Endothelial cell of umbilical vein (primary cell): ENCODE data around the gene CDC25C. TPM values are rescaled to one million over a fixed set of nuclear protein-coding genes. Genes with fewer than 3 reads are reported as not detected.

Source experiments
- BruUV-seq: library from RNA; stranded (reverse); fragments of 400-500 nt; replicated peaks from 2 replicates; lab custom pipeline; 2021; lab: Mats Ljungman, UMichigan
- CTCF ChIA-PET: fragments of 300-600, 350-600 bp; sonication (Branson Sonifier 250); formaldehyde crosslinking; loops from one replicate; lab custom pipeline; 2021; ENCODE audit warnings: antibody characterized with exemption, inconsistent platforms; lab: Charles Lee
- POLR2A ChIA-PET: fragments of 300-600, 350-600 bp; sonication (Branson Sonifier 250); formaldehyde crosslinking; loops from one replicate; lab custom pipeline; 2021; ENCODE audit warnings: antibody characterized with exemption, inconsistent platforms; lab: Charles Lee
- DNase-seq: peaks from one replicate; pipeline ENCODE4 v3.0.0-alpha.2; 2011; ENCODE audit warnings: low read depth, low spot score
- FAIRE-seq: peaks from 2 replicates; lab custom pipeline; 2011; peaks lifted over from hg19 to GRCh38; lab: Jason Lieb, UNC
- H2AFZ ChIP-seq: 2 replicates; pipeline ENCODE4 v1.6.0; 2012; ENCODE audit warnings: low read depth, low read length, control low read depth, inconsistent platforms
- H3K27ac ChIP-seq: 2 replicates; pipeline ENCODE4 v1.5.1; 2011; ENCODE audit warnings: low read depth, mild to moderate bottlenecking, control low read depth, low read length, moderate library complexity; ENCODE audit not compliant: insufficient read depth
- H3K27me3 ChIP-seq, 2 experiments: 2 replicates each; pipeline versions ENCODE4 v1.6.0 to v1.6.1; 2011; ENCODE audit warnings: low read length in 2 of 2, mixed read lengths in 1 of 2; ENCODE audit not compliant: control insufficient read depth in 2 of 2, insufficient read depth in 2 of 2
- H3K36me3 ChIP-seq, 2 experiments: 2 replicates in 1 of 2; 3 replicates in 1 of 2; pipeline ENCODE4 v1.5.1; 2011; ENCODE audit warnings: low read length in 2 of 2, mild to moderate bottlenecking in 1 of 2, moderate library complexity in 1 of 2; ENCODE audit not compliant: control insufficient read depth in 2 of 2, insufficient read depth in 2 of 2; ENCODE audit errors: extremely low read depth in 1 of 2
- H3K4me1 ChIP-seq: 3 replicates; pipeline ENCODE4 v1.5.1; 2011; ENCODE audit warnings: mild to moderate bottlenecking, low read length; ENCODE audit not compliant: control insufficient read depth, insufficient read depth; ENCODE audit errors: extremely low read depth
- H3K4me2 ChIP-seq: 2 replicates; pipeline ENCODE4 v1.6.1; 2011; ENCODE audit warnings: low read length, control low read depth, mixed read lengths; ENCODE audit not compliant: insufficient read depth
- H3K4me3 ChIP-seq, 3 experiments: fragments of 200-600 bp in 1 of 3; sonication (generic), shearing (Covaris generic) in 1 of 3; replicated peaks in 1 of 3; 2 replicates each; pipeline ENCODE4 v1.5.1; 2011 to 2016; ENCODE audit warnings: control low read depth in 3 of 3, low read length in 3 of 3, mild to moderate bottlenecking in 2 of 3, inconsistent platforms in 1 of 3, low read depth in 1 of 3, moderate library complexity in 1 of 3; ENCODE audit not compliant: insufficient read depth in 1 of 3
- H3K79me2 ChIP-seq: 2 replicates; pipeline ENCODE4 v1.6.0; 2012; ENCODE audit warnings: low read length, inconsistent platforms; ENCODE audit not compliant: control insufficient read depth, insufficient read depth
- H3K9ac ChIP-seq: replicated peaks from 2 replicates; pipeline ENCODE3; 2011; ENCODE audit warnings: low read length, control low read depth; ENCODE audit not compliant: insufficient read depth; ENCODE audit errors: extremely low read depth
- H3K9me1 ChIP-seq: replicated peaks from 3 replicates; pipeline ENCODE4 v1.6.0; 2011; ENCODE audit warnings: mild to moderate bottlenecking, low read length; ENCODE audit not compliant: control insufficient read depth, insufficient read depth; ENCODE audit errors: extremely low read depth
- H3K9me3 ChIP-seq: replicated peaks from 2 replicates; pipeline ENCODE4 v1.5.1; 2012; ENCODE audit warnings: low read length, inconsistent platforms; ENCODE audit not compliant: control insufficient read depth, insufficient read depth
- H4K20me1 ChIP-seq: replicated peaks from 2 replicates; pipeline ENCODE3; 2011; ENCODE audit warnings: mild to moderate bottlenecking, low read length; ENCODE audit not compliant: control insufficient read depth, insufficient read depth; ENCODE audit errors: extremely low read depth
- CTCF ChIP-seq, 2 donors: IDR thresholded peaks; 1 replicate in 1 of 2; 2 replicates in 1 of 2; pipeline ENCODE4 v1.5.1; 2011; ENCODE audit warnings: low read length in 2 of 2, mild to moderate bottlenecking in 2 of 2, moderate library complexity in 2 of 2, control low read depth in 1 of 2, inconsistent platforms in 1 of 2, low read depth in 1 of 2; ENCODE audit not compliant: insufficient read depth in 1 of 2; ENCODE audit errors: extremely low read depth in 1 of 2
- EZH2 ChIP-seq: IDR thresholded peaks from 2 replicates; pipeline ENCODE4 v1.6.1; 2012; ENCODE audit warnings: borderline replicate concordance, low read depth, mild to moderate bottlenecking, moderate library complexity, low read length, inconsistent platforms; ENCODE audit not compliant: severe bottlenecking
- FOS ChIP-seq: IDR thresholded peaks from 2 replicates; pipeline ENCODE4 v1.6.1; 2011; ENCODE audit warnings: mild to moderate bottlenecking, low read length, moderate library complexity, borderline replicate concordance; ENCODE audit not compliant: insufficient read depth
- GATA2 ChIP-seq: IDR thresholded peaks from 2 replicates; pipeline ENCODE4 v1.7.0; 2011; ENCODE audit warnings: low read depth, mild to moderate bottlenecking, moderate library complexity, mixed read lengths, low read length; ENCODE audit not compliant: insufficient read length, insufficient read depth
- JUN ChIP-seq: IDR thresholded peaks from 2 replicates; pipeline ENCODE4 v1.6.1; 2011; ENCODE audit warnings: borderline replicate concordance, low read depth; ENCODE audit not compliant: insufficient read length, insufficient read depth
- MAX ChIP-seq: IDR thresholded peaks from 2 replicates; pipeline ENCODE4 v1.6.1; 2011; ENCODE audit not compliant: insufficient read depth, insufficient read length
- MYC ChIP-seq: IDR thresholded peaks from one replicate; pipeline ENCODE4 v1.6.1; 2011; ENCODE audit warnings: mild to moderate bottlenecking, low read depth, low read length
- POLR2A ChIP-seq: IDR thresholded peaks from 2 replicates; pipeline ENCODE4 v1.6.1; 2012; ENCODE audit warnings: low read depth, mild to moderate bottlenecking, control low read depth, low read length
- POLR2AphosphoS5 ChIP-seq: IDR thresholded peaks from 2 replicates; pipeline ENCODE4 v1.6.1; 2012; ENCODE audit warnings: low read depth, mild to moderate bottlenecking, control low read depth, low read length, moderate library complexity; ENCODE audit not compliant: insufficient read depth
- dilution Hi-C: fragments of 300-500 bp; cut with MboI; formaldehyde crosslinking; loops from one replicate; pipeline ENCODE4 v1.15.0; 2019; ENCODE audit warnings: low sequenced_read_pairs; ENCODE audit not compliant: extremely low pct_ligation_motif_present
- intact Hi-C: fragments of 100-400 bp; cut with micrococcal nuclease; formaldehyde crosslinking; loops from one replicate; pipeline ENCODE4 v1.10.0; 2022
- polyA plus RNA-seq, 4 experiments: library from polyadenylated mRNA; depleted of rRNA in 3 of 4; stranded (reverse) in 3 of 4; unstranded in 1 of 4; fragments of >200 nt; gene quantifications; 2 replicates each; pipeline versions ENCODE4 v1.2.1 to v1.2.3, GENCODE V29; 2011 to 2012; ENCODE audit warnings: missing spikeins in 1 of 4
- total RNA-seq: library from RNA; stranded (reverse); gene quantifications from 2 replicates; pipeline ENCODE4 v1.2.3, GENCODE V29; 2021

The CDC25C gene
- total and polyA plus RNA-seq, 2 donors (not counting 3 experiments of a cell fraction or from before 2014, with no cell fraction given): 8.1 to 13.6 TPM

- CTCF ChIA-PET: interaction anchor here (0.7 to 2.7 kb wide), 5 partner anchors 9 to 36 kb away, joined by 3 to 9 read pairs (median 4); no protein-coding TSS in a partner anchor
- H3K79me2 ChIP-seq: no peaks in the 10 kb centered on the region
- H3K4me3 ChIP-seq: no peak overlapping the region
- peaks cover 5 to 13% of the 10 kb centered on the region in 2 experiments for H3K27me3 ChIP-seq
- H3K9me3 ChIP-seq: no peaks in the 10 kb centered on the region
- H3K27ac ChIP-seq: no peak overlapping the region
- H3K9ac ChIP-seq: no peak overlapping the region
- no peaks in the 10 kb centered on the region for H3K9me1 ChIP-seq
- dilution Hi-C loops: no loop called here
- BruUV-seq: no TSS peak
- no peak overlapping the region for H3K4me2 ChIP-seq
- no peaks in the 10 kb centered on the region for H4K20me1 ChIP-seq
- no peak for TF ChIP-seq JUN
- TF ChIP-seq MAX: no peak
- TF ChIP-seq FOS: no peak
- no peak for TF ChIP-seq GATA2
- TF ChIP-seq POLR2AphosphoS5: no peak
- TF ChIP-seq EZH2: no peak
- TF ChIP-seq MYC: no peak
- TF ChIP-seq CTCF (IDR thresholded peaks at IDR 0.05; ENCODE audit: extremely low read depth in 1 of 2, insufficient read depth in 1 of 2, low read depth in 1 of 2, low read length in 2 of 2): no peak
- TF ChIP-seq POLR2A: no peak
- POLR2A ChIA-PET: no interaction called here
- peaks cover 2% of the 10 kb centered on the region for H3K4me1 ChIP-seq
- intact Hi-C loops: no loop called here
- DNase-seq (no peak), FAIRE-seq (no peak)
- no peak overlapping the region for H2AFZ ChIP-seq
- no peaks in the 10 kb centered on the region for H3K36me3 ChIP-seq
Measured at GRCh38 chr5:138243794-138244193, 87.8 kb downstream of the CDC25C start.
